PC-3 (cell line): ENCODE data around the gene GRP. TPM values are rescaled to one million over a fixed set of nuclear protein-coding genes. Genes with fewer than 3 reads are reported as not detected.

Experiments
- ATAC-seq: fragments of 200-7000 bp; cut with Tn5 transposase; 2 replicates; pipeline ENCODE4 v1.9.1; 2020; ENCODE audit warnings: mild to moderate bottlenecking, moderate library complexity
- BruUV-seq: library from RNA; stranded (reverse); fragments of 400-500 nt; replicated peaks from 2 replicates; lab custom pipeline; 2021; lab: Mats Ljungman, UMichigan
- CTCF ChIA-PET: fragments of 300-600 bp; sonication (Branson Sonifier 250); formaldehyde crosslinking; loops from one replicate; lab custom pipeline; 2022; ENCODE audit warnings: antibody characterized with exemption; lab: Charles Lee
- POLR2A ChIA-PET: fragments of 300-600 bp; sonication (Branson Sonifier 250); formaldehyde crosslinking; loops from one replicate; lab custom pipeline; 2022; ENCODE audit warnings: antibody characterized with exemption; ENCODE audit not compliant: unreplicated experiment; lab: Charles Lee
- DNase-seq: peaks from one replicate; pipeline ENCODE4 v3.0.0-alpha.2; 2015
- H2AFZ ChIP-seq: fragments of 300-600 bp; sonication (generic); 2 replicates; pipeline ENCODE4 v1.6.0; 2016; ENCODE audit warnings: antibody characterized with exemption, low read length
- H3F3A ChIP-seq: fragments of 300-600 bp; sonication (generic); one replicate; pipeline ENCODE4 v1.6.0; 2017; ENCODE audit warnings: antibody characterized with exemption, low read length, control low read depth, mild to moderate bottlenecking; ENCODE audit not compliant: unreplicated experiment
- H3K27ac ChIP-seq: fragments of 300-600 bp; sonication (generic); 2 replicates; pipeline ENCODE4 v1.5.1; 2016; ENCODE audit warnings: mild to moderate bottlenecking, low read length
- H3K27me3 ChIP-seq: fragments of 300-600 bp; sonication (generic); 2 replicates; pipeline ENCODE4 v1.6.1; 2016; ENCODE audit warnings: low read length, mixed read lengths
- H3K36me3 ChIP-seq: fragments of 300-600 bp; sonication (generic); 2 replicates; pipeline ENCODE4 v1.6.1; 2016; ENCODE audit warnings: low read depth, mixed run types, low read length, mixed read lengths
- H3K4me1 ChIP-seq: fragments of 300-600 bp; sonication (generic); 2 replicates; pipeline ENCODE4 v1.5.1; 2016; ENCODE audit warnings: low read length; ENCODE audit not compliant: insufficient read depth
- H3K4me2 ChIP-seq: fragments of 300-600 bp; sonication (generic); 2 replicates; pipeline ENCODE4 v1.6.0; 2016; ENCODE audit warnings: low read length
- H3K4me3 ChIP-seq: fragments of 300-600 bp; sonication (generic); 2 replicates; pipeline ENCODE4 v1.5.1; 2016; ENCODE audit warnings: mild to moderate bottlenecking, low read length, mixed read lengths
- H3K79me2 ChIP-seq: fragments of 300-600 bp; sonication (generic); 2 replicates; pipeline ENCODE4 v1.6.1; 2017; ENCODE audit warnings: low read length, mixed read lengths
- H3K9ac ChIP-seq: fragments of 300-600 bp; sonication (generic); 2 replicates; pipeline ENCODE4 v1.6.0; 2016; ENCODE audit warnings: mild to moderate bottlenecking, low read length
- H3K9me2 ChIP-seq: fragments of 300-600 bp; sonication (generic); replicated peaks from 2 replicates; pipeline ENCODE4 v1.6.1; 2016; ENCODE audit warnings: mixed run types, low read length, mixed read lengths
- H3K9me3 ChIP-seq: fragments of 300-600 bp; sonication (generic); 2 replicates; pipeline ENCODE4 v1.6.1; 2016; ENCODE audit warnings: low read length, mixed read lengths
- H4K20me1 ChIP-seq: fragments of 300-600 bp; sonication (generic); 2 replicates; pipeline ENCODE4 v1.6.1; 2016; ENCODE audit warnings: low read length, mixed read lengths
- EZH2 ChIP-seq: fragments of 300-600 bp; sonication (generic); IDR thresholded peaks from one replicate; pipeline ENCODE4 v1.6.1; 2017; ENCODE audit warnings: antibody characterized with exemption, mild to moderate bottlenecking, low read length; ENCODE audit not compliant: unreplicated experiment
- EZH2phosphoT487 ChIP-seq: fragments of 300-600 bp; sonication (generic); IDR thresholded peaks from 2 replicates; pipeline ENCODE4 v1.6.1; 2018; ENCODE audit warnings: mild to moderate bottlenecking, antibody characterized with exemption, low read length, borderline replicate concordance
- intact Hi-C: fragments of 100-400 bp; cut with micrococcal nuclease; formaldehyde crosslinking; loops from 2 replicates; pipeline ENCODE4 v1.9.0; 2023
- total RNA-seq: library from RNA; depleted of rRNA; stranded (reverse); fragments of >200 nt; gene quantifications from 2 replicates; pipeline ENCODE4 v1.2.3, GENCODE V29; 2014
- TF ChIP-seq, protein P1 (sequence below): fragments of 300-600 bp; sonication (generic); conservative IDR thresholded peaks from 2 replicates; pipeline ENCODE4 v1.5.1; 2017; ENCODE audit warnings: antibody characterized with exemption, low read depth, mild to moderate bottlenecking, low read length

GRP gene
- total RNA-seq, 1 experiment from 2014 or later: not detected

DNA sequence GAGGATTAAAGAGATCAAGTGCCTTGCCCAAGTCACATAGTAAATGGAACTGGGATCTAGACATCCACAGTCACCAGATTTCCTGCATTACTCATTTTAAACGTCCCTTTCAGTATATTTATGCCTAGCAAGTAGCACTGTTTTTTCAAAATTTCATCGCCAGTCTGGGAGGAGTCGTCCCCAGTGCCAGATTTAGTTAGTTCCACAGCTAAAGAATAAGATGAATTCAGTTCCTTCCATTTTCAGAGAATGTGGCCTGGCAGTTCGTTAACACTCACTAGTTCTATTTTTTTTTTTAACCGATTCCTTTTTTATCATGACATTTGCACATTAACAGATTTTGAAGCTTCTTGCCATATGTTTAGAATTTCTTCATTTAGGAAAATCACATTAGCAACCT lies 11.2 kb downstream of the GRP start:
- no peaks in the 10 kb centered on the region for H3K9me2 ChIP-seq
- no peak for DNase-seq
- ChIA-PET POLR2A (no interaction called here), CTCF (no interaction called here)
- intact Hi-C loops: no loop called here
- BruUV-seq: no TSS peak
- no peaks in the 10 kb centered on the region for H3K79me2 ChIP-seq
- no peaks in the 10 kb centered on the region for H4K20me1 ChIP-seq
- H3K27ac ChIP-seq: no peak overlapping the region
- no peak overlapping the region for H3K9ac ChIP-seq
- H3F3A ChIP-seq: no peaks in the 10 kb centered on the region
- peaks cover 24% of the 10 kb centered on the region for H3K4me1 ChIP-seq
- no peak overlapping the region for H2AFZ ChIP-seq
- no peaks in the 10 kb centered on the region for H3K36me3 ChIP-seq
- TF ChIP-seq, protein P1, sequence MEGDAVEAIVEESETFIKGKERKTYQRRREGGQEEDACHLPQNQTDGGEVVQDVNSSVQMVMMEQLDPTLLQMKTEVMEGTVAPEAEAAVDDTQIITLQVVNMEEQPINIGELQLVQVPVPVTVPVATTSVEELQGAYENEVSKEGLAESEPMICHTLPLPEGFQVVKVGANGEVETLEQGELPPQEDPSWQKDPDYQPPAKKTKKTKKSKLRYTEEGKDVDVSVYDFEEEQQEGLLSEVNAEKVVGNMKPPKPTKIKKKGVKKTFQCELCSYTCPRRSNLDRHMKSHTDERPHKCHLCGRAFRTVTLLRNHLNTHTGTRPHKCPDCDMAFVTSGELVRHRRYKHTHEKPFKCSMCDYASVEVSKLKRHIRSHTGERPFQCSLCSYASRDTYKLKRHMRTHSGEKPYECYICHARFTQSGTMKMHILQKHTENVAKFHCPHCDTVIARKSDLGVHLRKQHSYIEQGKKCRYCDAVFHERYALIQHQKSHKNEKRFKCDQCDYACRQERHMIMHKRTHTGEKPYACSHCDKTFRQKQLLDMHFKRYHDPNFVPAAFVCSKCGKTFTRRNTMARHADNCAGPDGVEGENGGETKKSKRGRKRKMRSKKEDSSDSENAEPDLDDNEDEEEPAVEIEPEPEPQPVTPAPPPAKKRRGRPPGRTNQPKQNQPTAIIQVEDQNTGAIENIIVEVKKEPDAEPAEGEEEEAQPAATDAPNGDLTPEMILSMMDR: no peak
- TF ChIP-seq EZH2phosphoT487 (no peak), EZH2 (no peak)
- no peaks in the 10 kb centered on the region for H3K9me3 ChIP-seq
- ATAC-seq: no peak
- H3K27me3 ChIP-seq: 0 out of 2 replicates have a peak, but pooled peaks cover 3% of the 10 kb centered on the region
- H3K4me2 ChIP-seq: no peak overlapping the region
- H3K4me3 ChIP-seq: no peak overlapping the region

DNA sequence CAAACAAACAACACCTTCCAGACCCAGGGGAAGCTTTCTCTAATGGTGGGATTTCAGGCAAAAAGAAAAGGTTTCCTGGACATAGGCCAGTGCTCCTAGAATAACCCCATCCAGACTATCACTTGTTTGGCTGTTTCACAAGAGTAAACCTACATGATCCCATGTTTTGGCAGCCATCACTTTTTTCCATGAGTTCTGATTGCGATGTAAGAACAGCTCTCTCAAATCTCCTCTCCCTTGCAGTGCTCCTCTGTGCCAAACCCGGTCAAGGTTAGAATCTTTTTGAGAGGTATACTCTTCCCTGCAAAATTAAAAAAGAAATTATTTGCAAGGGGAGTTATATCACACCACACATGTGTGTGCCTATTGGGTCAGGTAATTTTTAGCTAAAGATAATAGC lies 11.9 kb downstream of the GRP start:
- Histone ChIP-seq H3K4me3 (no peak overlapping the region), H3K27me3 (0 out of 2 replicates have a peak, but pooled peaks cover 3% of the 10 kb centered on the region), H3K27ac (no peak overlapping the region), H4K20me1 (no peaks in the 10 kb centered on the region), H3K9ac (no peak overlapping the region), H3K4me1 (peaks cover 24% of the 10 kb centered on the region), H3K4me2 (no peak overlapping the region), H3K79me2 (no peaks in the 10 kb centered on the region), H3K36me3 (no peaks in the 10 kb centered on the region), H2AFZ (no peak overlapping the region), H3F3A (no peaks in the 10 kb centered on the region), H3K9me2 (no peaks in the 10 kb centered on the region), H3K9me3 (no peaks in the 10 kb centered on the region)
- TF ChIP-seq EZH2phosphoT487 (no peak), EZH2 (no peak)
- TF ChIP-seq, protein P1: no peak
- intact Hi-C loops: no loop called here
- no peak for ATAC-seq
- no TSS peak for BruUV-seq
- DNase-seq: no peak
- ChIA-PET CTCF (interaction anchor here (0.6 kb wide), 1 partner anchor 30 kb away, joined by 3 read pairs; no protein-coding TSS in a partner anchor), POLR2A (no interaction called here)

DNA sequence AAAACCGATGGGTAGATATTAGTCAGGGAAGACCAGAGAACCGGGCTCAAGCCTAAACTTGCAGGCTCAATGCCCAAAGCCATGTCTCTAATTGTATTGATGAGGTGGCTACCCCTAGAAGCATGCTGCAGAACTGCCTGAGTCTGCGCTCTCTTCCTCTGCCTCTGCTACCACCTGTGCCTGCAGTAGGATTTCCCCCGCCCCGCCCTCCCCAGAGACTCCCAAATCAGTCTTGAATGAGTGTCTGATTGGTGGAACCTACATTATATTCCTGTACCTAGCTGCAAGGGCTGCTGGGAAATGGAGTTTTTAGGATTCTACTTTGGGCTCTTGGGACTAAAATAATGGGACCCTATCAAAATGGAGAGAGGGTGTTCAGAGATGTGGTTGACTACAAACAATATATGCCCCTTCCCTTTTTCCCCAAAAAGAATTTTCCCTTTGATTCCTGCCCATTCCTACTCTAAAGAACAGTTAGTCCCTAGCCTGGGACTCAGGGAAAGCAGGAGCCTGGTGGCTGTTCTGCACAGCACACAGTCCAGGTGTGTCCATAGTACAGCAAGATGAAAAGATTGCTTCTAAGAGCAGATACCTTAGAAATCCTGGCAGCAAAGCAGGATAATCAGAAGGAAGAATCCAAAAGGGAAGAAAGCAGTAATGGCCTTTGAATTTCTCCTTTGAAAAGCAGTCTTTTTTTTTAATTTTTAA lies 12.5 kb downstream of the GRP start:
- no peaks in the 10 kb centered on the region for H3K79me2 ChIP-seq
- intact Hi-C loops: no loop called here
- H3K4me3 ChIP-seq: no peak overlapping the region
- TF ChIP-seq EZH2phosphoT487 (no peak), EZH2 (no peak)
- TF ChIP-seq, protein P1: no peak
- H3K9me3 ChIP-seq: no peaks in the 10 kb centered on the region
- H3K27ac ChIP-seq: no peak overlapping the region
- H3K4me1 ChIP-seq: peaks cover 24% of the 10 kb centered on the region
- H3K9ac ChIP-seq: no peak overlapping the region
- ChIA-PET POLR2A (no interaction called here), CTCF (interaction anchor here (0.6 kb wide), 1 partner anchor 31 kb away, joined by 3 read pairs; no protein-coding TSS in a partner anchor)
- DNase-seq: no peak
- H3K27me3 ChIP-seq: 0 out of 2 replicates have a peak, but pooled peaks cover 3% of the 10 kb centered on the region
- BruUV-seq: no TSS peak
- H2AFZ ChIP-seq: no peak overlapping the region
- no peaks in the 10 kb centered on the region for H3K36me3 ChIP-seq
- no peak for ATAC-seq
- H4K20me1 ChIP-seq: no peaks in the 10 kb centered on the region
- H3K4me2 ChIP-seq: no peak overlapping the region
- no peaks in the 10 kb centered on the region for H3F3A ChIP-seq
- no peaks in the 10 kb centered on the region for H3K9me2 ChIP-seq
